Measurements from ENCODE around the gene SORD. TPM values are rescaled to one million over a fixed set of nuclear protein-coding genes. Genes with fewer than 3 reads are reported as not detected.

SORD gene
- total RNA-seq, 1 donor: 17.7 TPM

DNA sequence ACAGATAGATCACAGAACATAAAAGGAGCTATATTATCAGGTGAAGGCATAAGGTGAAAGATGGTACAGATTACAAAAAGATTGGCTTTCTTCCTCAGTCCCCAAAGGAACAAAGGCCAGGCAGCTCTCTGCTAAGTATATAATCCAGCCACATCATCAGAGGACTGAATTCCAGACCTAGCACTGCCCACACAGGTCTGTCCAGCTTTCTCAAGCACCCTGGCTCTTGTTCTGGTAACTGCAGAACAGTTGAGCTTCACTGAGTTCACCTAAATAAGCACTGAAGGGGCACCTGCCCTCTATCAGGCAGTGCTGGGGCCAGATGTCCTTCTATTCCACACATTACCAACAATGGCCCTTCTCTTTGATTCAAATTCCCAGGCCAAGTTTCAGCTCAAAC, 100.4 kb downstream of the SORD start:
- TF ChIP-seq, protein P1, sequence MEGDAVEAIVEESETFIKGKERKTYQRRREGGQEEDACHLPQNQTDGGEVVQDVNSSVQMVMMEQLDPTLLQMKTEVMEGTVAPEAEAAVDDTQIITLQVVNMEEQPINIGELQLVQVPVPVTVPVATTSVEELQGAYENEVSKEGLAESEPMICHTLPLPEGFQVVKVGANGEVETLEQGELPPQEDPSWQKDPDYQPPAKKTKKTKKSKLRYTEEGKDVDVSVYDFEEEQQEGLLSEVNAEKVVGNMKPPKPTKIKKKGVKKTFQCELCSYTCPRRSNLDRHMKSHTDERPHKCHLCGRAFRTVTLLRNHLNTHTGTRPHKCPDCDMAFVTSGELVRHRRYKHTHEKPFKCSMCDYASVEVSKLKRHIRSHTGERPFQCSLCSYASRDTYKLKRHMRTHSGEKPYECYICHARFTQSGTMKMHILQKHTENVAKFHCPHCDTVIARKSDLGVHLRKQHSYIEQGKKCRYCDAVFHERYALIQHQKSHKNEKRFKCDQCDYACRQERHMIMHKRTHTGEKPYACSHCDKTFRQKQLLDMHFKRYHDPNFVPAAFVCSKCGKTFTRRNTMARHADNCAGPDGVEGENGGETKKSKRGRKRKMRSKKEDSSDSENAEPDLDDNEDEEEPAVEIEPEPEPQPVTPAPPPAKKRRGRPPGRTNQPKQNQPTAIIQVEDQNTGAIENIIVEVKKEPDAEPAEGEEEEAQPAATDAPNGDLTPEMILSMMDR (IDR thresholded peaks at IDR 0.05; ENCODE audit: insufficient read depth, low read depth, low read length): no peak
- no peak for DNase-seq (ENCODE audit: low read depth)
- H3K4me3 ChIP-seq (ENCODE audit: low read depth, low read length): no peak overlapping the region

DNA sequence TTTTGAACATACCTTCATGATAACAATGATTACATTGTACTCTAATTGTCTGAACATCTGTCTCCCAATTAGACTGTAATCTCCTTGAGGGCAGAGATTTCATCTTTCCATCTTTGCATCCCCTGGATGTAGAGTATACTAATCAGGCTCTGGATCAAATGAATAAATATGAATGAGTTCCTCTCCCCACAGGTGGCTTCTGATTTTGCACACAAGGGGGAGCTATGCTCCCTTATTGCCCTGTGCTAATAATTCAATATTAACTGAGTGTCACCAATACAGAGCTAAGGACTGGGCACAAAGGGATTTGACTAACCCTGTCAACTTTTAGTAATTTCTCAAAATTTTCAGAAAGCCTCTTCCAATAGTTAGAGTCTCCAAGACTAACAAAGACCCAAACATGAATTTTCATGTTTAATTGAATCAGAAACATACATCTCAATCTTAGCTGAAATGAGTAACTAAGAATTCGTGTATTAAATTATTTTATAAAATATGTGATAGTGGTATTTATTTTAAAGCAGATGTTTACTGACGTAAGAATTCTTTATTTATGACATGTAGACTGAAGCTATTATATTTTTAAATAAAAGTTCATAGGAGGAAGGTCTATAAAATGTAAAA, 103.7 kb downstream of the SORD start:
- TF ChIP-seq, protein P1 (IDR thresholded peaks at IDR 0.05; ENCODE audit: insufficient read depth, low read depth, low read length): peak; percentile 62
- peak; percentile 28 for DNase-seq (ENCODE audit: low read depth)
- H3K4me3 ChIP-seq (ENCODE audit: low read depth, low read length): no peak overlapping the region

Small RNAs within 50 kb of the gene (small RNA-seq; reads per million reads assigned to genes)
- gene RF00019 (not detected), gene RNU1-78P (not detected), gene RNU6-966P (not detected)

Other genes with a start within 250 kb of the SORD start
- gene TERB2, start 66.5 kb upstream of the SORD start, total RNA-seq: not detected in 2 replicates
- gene DUOX2, start 91.0 kb downstream of the SORD start, total RNA-seq: not detected in 2 replicates
- not detected in 2 replicates for gene DUOXA2, start 91.1 kb downstream of the SORD start, total RNA-seq
- gene DUOXA1, start 106.7 kb downstream of the SORD start, total RNA-seq: not detected in 2 replicates
- not detected in 2 replicates for gene DUOX1, start 106.8 kb downstream of the SORD start, total RNA-seq
- 2.3 and 2.6 TPM in 2 replicates for gene SHF, start 164.8 kb downstream of the SORD start, total RNA-seq
- not detected in 2 replicates for gene SLC28A2, start 229.0 kb downstream of the SORD start, total RNA-seq